HG03175 (cell line): Measurements from ENCODE around the gene IL36G.
"Not testable (repeated sequence)": the region's sequence is repeated elsewhere in the genome, so short reads cannot be mapped to it uniquely, and the experiment has no call there.

Source experiments
- ATAC-seq: cut with Tn5 transposase; IDR thresholded peaks from one replicate; pipeline ENCODE4 v1.9.1; 2021; ENCODE audit warnings: mild to moderate bottlenecking, moderate library complexity; ENCODE audit not compliant: unreplicated experiment

IL36G gene

GRCh38 chr2:112977559-112978056 is at the start of gene IL36G:
Gene IL36G, plus strand, starts transcription at chr2:112978006. Its CDS starts 633 bp downstream, at chr2:112978639.
- no peak for ATAC-seq

- ATAC-seq = no peak
Observed at GRCh38 chr2:112933261-112933660, 44.5 kb upstream of the IL36G start.

GRCh38 chr2:112934117-112934516 is 43.7 kb upstream of the IL36G start:
- not testable (repeated sequence) for ATAC-seq

GRCh38 chr2:112936927-112937232 is 40.9 kb upstream of the IL36G start:
- ATAC-seq = no peak

- no peak for ATAC-seq
Observed at GRCh38 chr2:112938904-112939303, 38.9 kb upstream of the IL36G start.

GRCh38 chr2:112939425-112939824 is 38.4 kb upstream of the IL36G start:
- ATAC-seq = no peak

GRCh38 chr2:112940859-112941625 is 36.8 kb upstream of the IL36G start:
- ATAC-seq = no peak

GRCh38 chr2:112941753-112942653 is 35.8 kb upstream of the IL36G start:
- ATAC-seq = peak; percentile 88

GRCh38 chr2:112942654-112943002 is 35.2 kb upstream of the IL36G start:
- no peak for ATAC-seq

GRCh38 chr2:112944971-112945370 is 32.8 kb upstream of the IL36G start:
- no peak for ATAC-seq

- ATAC-seq = no peak
Observed at GRCh38 chr2:112946086-112946485, 31.7 kb upstream of the IL36G start.

GRCh38 chr2:112947374-112947773 is 30.4 kb upstream of the IL36G start:
- ATAC-seq = no peak

- ATAC-seq = no peak
Observed at GRCh38 chr2:112949456-112949855, 28.4 kb upstream of the IL36G start.

GRCh38 chr2:112954364-112954763 is 23.4 kb upstream of the IL36G start:
- no peak for ATAC-seq

GRCh38 chr2:112957511-112957910 is 20.3 kb upstream of the IL36G start:
- no peak for ATAC-seq

- ATAC-seq = peak; percentile 60
Observed at GRCh38 chr2:112958428-112959108, 19.2 kb upstream of the IL36G start.

GRCh38 chr2:112959109-112959812 is 18.5 kb upstream of the IL36G start:
- ATAC-seq = no peak

- ATAC-seq = no peak
Observed at GRCh38 chr2:112960230-112960825, 17.5 kb upstream of the IL36G start.

- ATAC-seq = no peak
Observed at GRCh38 chr2:112962308-112963175, 15.3 kb upstream of the IL36G start.
